Peyer's patch (tissue), 4 donors: ENCODE measurements around the gene AJM1.

Experiments
- CTCF ChIP-seq, 6 experiments: fragments of 450-650 bp in 4 of 6; fragments of 200-600 bp in 2 of 6; sonication (generic) in 1 of 6; IDR thresholded peaks; one replicate each; pipeline ENCODE4 v1.5.1; 2017 to 2019; ENCODE audit warnings: antibody characterized with exemption in 6 of 6, mild to moderate bottlenecking in 3 of 6, moderate library complexity in 1 of 6
- POLR2A ChIP-seq, 2 donors: fragments of 450-650 bp; IDR thresholded peaks; one replicate each; pipeline ENCODE4 v1.5.1; 2017; ENCODE audit warnings: antibody characterized with exemption in 2 of 2, mild to moderate bottlenecking in 2 of 2, moderate library complexity in 2 of 2

GRCh38 chr9:136821826-136822544 is 20.3 kb upstream of the AJM1 start:
- TF ChIP-seq CTCF (IDR thresholded peaks at IDR 0.05) (no peak), POLR2A (IDR thresholded peaks at IDR 0.05) (no peak)
